Stimulated activated memory B cell treated with anti-CD40 and anti-IgM and Interleukin-4, amounts not matched to agents 10 μg/mL and 1 μg/mL and 100 μg/mL, for 72 hours (primary cell): Measurements from ENCODE around the gene RRAGD.

Source experiments
- ATAC-seq: fragments of 150-1000 bp; cut with Tn5 transposase; 2 replicates; pipeline ENCODE4 v1.10.0; 2021
- H3K27ac Mint-ChIP-seq: one replicate; pipeline ENCODE4 v1.8.0; 2022; ENCODE audit warnings: mild to moderate bottlenecking, mixed read lengths
- H3K27me3 Mint-ChIP-seq: one replicate; pipeline ENCODE4 v1.8.0; 2022; ENCODE audit warnings: mixed read lengths
- H3K36me3 Mint-ChIP-seq: one replicate; pipeline ENCODE4 v1.8.0; 2022; ENCODE audit warnings: mixed read lengths
- H3K4me1 Mint-ChIP-seq: one replicate; pipeline ENCODE4 v1.8.0; 2022; ENCODE audit warnings: mixed read lengths
- H3K4me3 Mint-ChIP-seq: one replicate; pipeline ENCODE4 v1.8.0; 2022; ENCODE audit warnings: mild to moderate bottlenecking, moderate library complexity, mixed read lengths
- H3K9me3 Mint-ChIP-seq: one replicate; pipeline ENCODE4 v1.8.0; 2022; ENCODE audit warnings: mixed read lengths

Gene RRAGD

DNA sequence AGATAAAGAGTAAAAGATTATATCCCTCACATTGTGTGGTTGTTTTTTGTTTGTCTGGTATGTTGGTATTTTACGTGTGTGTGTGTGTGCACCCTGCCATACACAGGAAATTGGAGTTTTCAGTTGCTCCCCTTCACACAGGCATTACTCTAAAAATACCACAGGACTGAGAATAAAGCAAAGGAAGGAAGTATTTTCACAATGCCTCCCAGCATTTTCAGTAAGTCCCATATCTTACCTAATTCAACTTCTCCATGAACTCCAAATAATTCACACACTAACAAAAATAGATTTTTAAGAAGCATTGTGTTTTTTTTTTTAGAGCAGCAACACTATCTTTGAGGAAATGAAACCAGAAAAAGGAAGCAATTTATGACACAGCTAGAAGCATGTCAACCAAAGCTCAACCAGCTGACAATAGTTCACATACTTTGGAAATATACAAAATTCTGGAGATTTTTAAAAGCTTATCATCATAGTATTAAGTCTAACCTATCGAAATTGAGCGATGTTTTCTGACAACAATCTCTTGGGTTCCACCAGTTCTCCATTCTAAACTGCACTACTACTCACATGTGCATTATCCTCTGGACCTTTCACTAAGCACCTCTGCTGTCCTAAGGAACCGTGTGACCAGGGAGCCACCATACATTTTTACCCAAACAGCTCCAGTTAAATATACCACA is 61.6 kb downstream of the RRAGD start:
- peaks cover 11% of the 10 kb centered on the region for H3K36me3 Mint-ChIP-seq
- no peaks in the 10 kb centered on the region for H3K27me3 Mint-ChIP-seq
- peaks cover 77% of the 10 kb centered on the region for H3K4me1 Mint-ChIP-seq
- ATAC-seq: peak; percentile 63
- H3K27ac Mint-ChIP-seq: peak overlapping the region; percentile 94
- peak overlapping the region; percentile 99 for H3K4me3 Mint-ChIP-seq
- no peaks in the 10 kb centered on the region for H3K9me3 Mint-ChIP-seq

DNA sequence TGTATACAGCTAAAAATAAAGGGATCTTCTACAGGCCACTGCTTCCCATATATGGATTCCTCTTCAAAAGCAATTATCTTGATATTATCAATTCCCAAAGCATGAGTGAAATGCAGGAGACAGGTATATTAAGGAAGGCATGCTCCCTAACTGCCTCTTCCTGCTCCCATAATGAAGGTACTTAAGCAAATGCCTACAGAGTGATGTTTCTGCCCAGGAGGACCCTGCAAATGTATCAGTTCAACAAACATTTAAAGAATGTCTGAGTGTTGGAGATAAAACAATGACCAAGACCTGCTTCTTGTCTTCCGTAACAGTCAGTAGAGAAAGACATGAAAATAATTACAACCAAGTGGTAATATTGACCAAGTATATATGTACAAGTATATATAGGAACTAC is 63.7 kb downstream of the RRAGD start:
- H3K36me3 Mint-ChIP-seq: peaks cover 11% of the 10 kb centered on the region
- peak overlapping the region; percentile 94 for H3K27ac Mint-ChIP-seq
- ATAC-seq: no peak
- no peak overlapping the region for H3K4me3 Mint-ChIP-seq
- H3K27me3 Mint-ChIP-seq: no peaks in the 10 kb centered on the region
- H3K9me3 Mint-ChIP-seq: no peaks in the 10 kb centered on the region
- H3K4me1 Mint-ChIP-seq: peaks cover 75% of the 10 kb centered on the region

DNA sequence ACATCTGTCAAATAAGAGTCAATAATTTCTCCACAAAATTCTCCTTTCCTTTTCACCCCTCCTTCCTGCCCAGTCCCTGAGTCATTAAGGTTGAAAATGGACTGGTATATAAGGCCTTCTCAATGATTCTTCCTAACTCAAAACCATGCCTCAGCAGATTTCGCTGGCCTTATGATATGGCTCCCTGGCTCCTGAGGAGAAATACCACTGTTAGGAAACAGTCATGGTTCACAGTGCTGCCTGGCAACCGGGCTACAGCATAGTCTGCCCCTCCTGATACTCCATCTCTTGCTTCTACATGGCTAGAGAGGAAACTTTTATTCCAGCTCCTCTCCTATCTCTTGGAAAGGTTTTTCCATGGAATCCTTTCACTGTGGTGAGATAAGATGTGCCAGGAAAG is 64.2 kb downstream of the RRAGD start:
- Mint-ChIP-seq H3K4me1 (peaks cover 72% of the 10 kb centered on the region), H3K4me3 (no peak overlapping the region), H3K9me3 (no peaks in the 10 kb centered on the region), H3K27me3 (no peaks in the 10 kb centered on the region), H3K36me3 (peaks cover 11% of the 10 kb centered on the region), H3K27ac (peak overlapping the region; percentile 94)
- ATAC-seq: no peak

DNA sequence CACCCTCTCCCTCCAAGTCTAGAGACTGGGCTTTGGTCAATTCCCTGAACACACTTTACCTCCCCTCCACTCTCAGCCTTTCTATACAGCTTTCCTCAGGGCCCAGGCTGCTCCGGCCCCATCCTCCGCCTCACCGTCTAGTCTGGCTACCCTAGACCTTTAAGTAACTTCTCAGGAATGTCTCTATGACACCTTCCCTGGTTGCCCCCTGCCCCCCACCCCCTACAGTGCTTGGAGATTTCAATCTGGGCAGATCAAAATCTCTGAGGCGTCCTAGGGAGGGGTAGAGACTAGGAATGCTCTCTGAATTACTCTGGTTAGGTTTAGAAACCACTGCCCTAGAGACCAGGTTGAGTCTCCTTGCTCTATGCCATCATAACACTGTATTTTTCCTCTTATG is 65.6 kb downstream of the RRAGD start:
- Mint-ChIP-seq H3K36me3 (peaks cover 16% of the 10 kb centered on the region), H3K27ac (peak overlapping the region; percentile 3), H3K9me3 (no peaks in the 10 kb centered on the region), H3K27me3 (no peaks in the 10 kb centered on the region), H3K4me3 (no peak overlapping the region), H3K4me1 (peaks cover 71% of the 10 kb centered on the region)
- ATAC-seq: no peak

DNA sequence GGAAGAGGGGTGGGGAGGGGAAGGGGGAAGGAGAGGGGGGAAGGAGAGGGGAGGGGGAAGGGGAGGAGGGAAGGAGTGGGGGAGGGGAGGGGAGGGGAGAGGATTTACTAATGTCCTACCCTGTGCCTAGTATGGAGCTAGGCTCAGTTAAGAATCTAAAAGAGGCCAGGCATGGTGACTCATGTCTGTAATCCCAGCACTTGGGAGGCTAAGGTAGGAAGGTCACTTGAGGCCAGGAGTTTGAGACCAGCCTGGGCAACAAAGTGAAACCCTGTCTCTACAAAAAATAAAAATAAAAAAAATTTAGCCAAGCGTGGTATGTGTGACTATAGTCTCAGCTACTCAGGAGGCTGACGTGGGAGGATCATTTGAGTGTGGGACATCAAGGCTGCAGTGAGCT is 72.5 kb downstream of the RRAGD start:
- no peak for ATAC-seq
- peak overlapping the region; percentile 70 for H3K27ac Mint-ChIP-seq
- peaks cover 35% of the 10 kb centered on the region for H3K36me3 Mint-ChIP-seq
- H3K4me1 Mint-ChIP-seq: peaks cover 21% of the 10 kb centered on the region
- no peak overlapping the region for H3K4me3 Mint-ChIP-seq
- no peaks in the 10 kb centered on the region for H3K9me3 Mint-ChIP-seq
- H3K27me3 Mint-ChIP-seq: no peaks in the 10 kb centered on the region

DNA sequence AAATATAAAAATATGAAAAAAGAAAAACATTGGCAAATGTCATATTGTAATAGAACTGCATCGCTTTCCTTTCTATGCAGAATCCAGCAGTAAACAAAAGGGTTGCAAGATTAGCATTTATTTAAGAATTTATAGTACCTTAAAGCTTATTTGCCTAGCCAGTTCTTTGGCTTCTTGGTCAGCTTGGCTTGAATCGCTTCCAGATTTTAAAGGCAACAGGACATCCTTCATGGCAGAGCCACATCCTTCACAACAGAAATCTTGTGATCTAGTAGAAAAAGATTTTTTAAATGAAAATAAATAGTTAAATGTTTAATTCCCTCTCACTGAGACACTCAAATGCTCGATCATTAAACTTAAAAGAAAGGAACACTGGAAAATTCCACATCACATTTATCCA is 76.9 kb downstream of the RRAGD start:
- Mint-ChIP-seq H3K9me3 (no peaks in the 10 kb centered on the region), H3K36me3 (peaks cover 46% of the 10 kb centered on the region), H3K27me3 (no peaks in the 10 kb centered on the region), H3K4me1 (peaks cover 11% of the 10 kb centered on the region), H3K27ac (no peak overlapping the region), H3K4me3 (no peak overlapping the region)
- ATAC-seq: no peak

DNA sequence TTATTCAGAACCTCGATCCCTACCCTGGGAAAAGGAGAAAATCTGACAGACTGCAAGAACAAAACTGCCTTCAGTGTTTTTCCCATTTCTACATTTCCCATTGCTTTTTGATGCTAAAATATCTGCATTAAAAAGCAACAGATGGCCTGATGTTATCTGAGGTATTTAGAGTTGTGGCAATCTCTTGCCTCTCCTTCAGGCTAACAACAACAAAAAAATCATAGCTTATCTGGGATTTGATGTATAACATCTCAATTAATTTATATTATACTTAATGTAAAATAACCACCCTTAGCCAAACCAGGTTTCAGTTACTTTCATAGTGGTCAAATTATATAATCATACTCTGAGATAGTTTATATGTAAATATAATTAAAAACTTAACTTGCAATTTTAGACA is 81.2 kb downstream of the RRAGD start:
- Mint-ChIP-seq H3K9me3 (no peaks in the 10 kb centered on the region), H3K4me1 (no peaks in the 10 kb centered on the region), H3K27me3 (no peaks in the 10 kb centered on the region), H3K4me3 (no peak overlapping the region), H3K36me3 (peaks cover 59% of the 10 kb centered on the region), H3K27ac (no peak overlapping the region)
- no peak for ATAC-seq

DNA sequence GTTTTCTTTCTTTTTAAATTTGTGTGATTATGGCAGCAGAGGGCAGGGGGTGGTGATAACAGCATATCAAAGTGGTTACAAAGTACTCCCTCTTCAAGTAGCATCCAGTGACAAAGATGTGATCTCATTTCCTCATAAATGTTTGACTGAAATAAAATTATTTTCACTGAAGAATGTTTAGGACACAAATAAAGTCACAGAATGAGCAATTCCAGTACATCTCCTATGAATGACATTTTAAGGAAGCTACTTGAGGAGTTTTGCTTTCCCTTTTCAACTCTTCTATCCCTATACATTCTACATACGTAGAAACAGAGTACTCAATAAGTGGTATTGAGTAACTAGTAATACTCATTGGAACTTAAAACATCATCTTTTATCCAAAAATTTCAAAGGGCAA is 83.1 kb downstream of the RRAGD start:
- no peak for ATAC-seq
- H3K27ac Mint-ChIP-seq: peak overlapping the region; percentile 57
- no peaks in the 10 kb centered on the region for H3K27me3 Mint-ChIP-seq
- peaks cover 61% of the 10 kb centered on the region for H3K36me3 Mint-ChIP-seq
- H3K4me3 Mint-ChIP-seq: no peak overlapping the region
- H3K9me3 Mint-ChIP-seq: no peaks in the 10 kb centered on the region
- no peaks in the 10 kb centered on the region for H3K4me1 Mint-ChIP-seq

DNA sequence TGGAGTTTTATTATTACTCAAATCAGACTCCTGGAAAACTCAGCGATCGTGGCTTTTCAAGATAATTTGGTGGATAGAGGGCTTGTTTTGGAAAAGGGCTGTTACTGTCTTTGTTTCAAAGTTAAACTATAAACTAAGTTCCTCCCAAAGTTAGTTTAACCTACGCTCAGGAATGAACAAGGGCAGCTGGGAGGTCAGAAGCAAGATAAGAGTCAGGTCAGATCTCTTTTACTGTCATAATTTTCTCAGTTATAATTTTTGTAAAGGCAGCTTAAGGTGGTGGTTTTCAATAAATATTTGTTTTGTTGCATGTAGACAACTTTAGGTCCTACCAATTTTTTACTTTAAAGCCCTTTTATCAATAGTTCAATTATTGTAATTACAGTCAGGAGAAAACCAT is 87.8 kb downstream of the RRAGD start:
- Mint-ChIP-seq H3K4me1 (peaks cover 38% of the 10 kb centered on the region), H3K27me3 (no peaks in the 10 kb centered on the region), H3K36me3 (peaks cover 68% of the 10 kb centered on the region), H3K9me3 (no peaks in the 10 kb centered on the region), H3K27ac (no peak overlapping the region), H3K4me3 (no peak overlapping the region)
- ATAC-seq: no peak

DNA sequence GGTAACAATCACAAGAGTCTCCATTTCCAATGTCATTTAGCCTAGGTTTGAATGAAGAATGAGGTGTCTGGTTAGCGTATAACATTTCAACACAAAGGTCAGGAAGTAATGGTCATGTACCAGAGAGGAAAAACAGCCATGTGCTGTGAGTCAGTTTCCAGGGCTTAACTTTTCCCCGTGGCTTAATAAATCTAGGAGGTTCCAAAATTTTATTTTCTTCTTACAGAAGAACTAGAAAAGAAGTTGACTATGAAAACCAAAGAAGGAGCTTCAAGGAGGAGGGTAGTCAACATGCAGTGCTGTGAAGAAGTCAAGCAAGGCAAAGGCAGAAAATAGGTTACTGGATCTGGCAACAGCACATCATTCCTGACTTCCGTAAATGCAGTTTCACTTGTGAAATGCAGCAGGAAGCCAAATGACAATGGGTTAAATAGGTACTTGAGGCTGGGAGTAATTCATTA is 88.5 kb downstream of the RRAGD start:
- H3K27me3 Mint-ChIP-seq: no peaks in the 10 kb centered on the region
- H3K4me3 Mint-ChIP-seq: no peak overlapping the region
- H3K27ac Mint-ChIP-seq: no peak overlapping the region
- peaks cover 65% of the 10 kb centered on the region for H3K36me3 Mint-ChIP-seq
- H3K9me3 Mint-ChIP-seq: no peaks in the 10 kb centered on the region
- no peak for ATAC-seq
- H3K4me1 Mint-ChIP-seq: peaks cover 41% of the 10 kb centered on the region

DNA sequence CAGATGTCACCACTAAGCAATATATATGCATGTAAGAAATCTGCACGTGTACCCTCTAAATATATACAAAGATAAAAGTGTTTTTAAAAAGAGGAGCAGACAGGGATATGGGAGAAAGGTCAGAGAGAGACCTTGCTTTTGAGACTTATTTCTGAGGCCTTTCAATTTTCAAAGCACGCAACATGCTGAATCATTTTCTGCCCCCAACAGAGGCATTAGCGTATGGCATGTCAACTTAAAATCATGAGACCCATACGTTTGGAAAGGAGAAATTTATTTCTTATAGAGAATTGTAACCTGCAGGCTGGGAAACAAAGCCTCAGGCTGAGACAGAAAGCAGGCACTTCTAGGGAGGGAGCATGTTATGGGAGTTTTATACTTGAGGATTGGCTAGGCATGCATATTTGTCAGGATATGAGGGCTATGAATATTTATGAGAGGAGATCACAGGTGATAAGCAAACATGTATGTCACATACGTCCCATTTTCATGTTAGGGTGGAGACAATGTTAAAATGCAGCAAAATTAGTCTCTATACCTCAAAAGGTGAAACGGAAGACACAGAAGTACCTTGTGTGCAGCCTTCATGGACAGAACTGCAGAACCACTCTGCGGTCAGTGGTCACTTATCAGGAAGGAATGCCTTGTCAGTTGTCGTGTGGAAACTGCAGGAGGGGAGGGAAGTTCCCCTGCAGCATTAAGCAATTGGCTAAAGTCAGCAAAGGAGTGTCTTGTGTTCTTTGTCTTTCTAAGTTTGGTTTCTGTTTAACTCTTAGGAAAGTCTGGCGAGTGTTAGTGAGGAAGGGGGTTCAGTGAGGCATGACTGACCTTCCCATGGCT is 90.7 kb downstream of the RRAGD start:
- H3K9me3 Mint-ChIP-seq: no peaks in the 10 kb centered on the region
- H3K27ac Mint-ChIP-seq: peak overlapping the region; percentile 48
- ATAC-seq: no peak
- H3K4me3 Mint-ChIP-seq: no peak overlapping the region
- H3K36me3 Mint-ChIP-seq: peaks cover 68% of the 10 kb centered on the region
- no peaks in the 10 kb centered on the region for H3K27me3 Mint-ChIP-seq
- H3K4me1 Mint-ChIP-seq: peaks cover 54% of the 10 kb centered on the region

DNA sequence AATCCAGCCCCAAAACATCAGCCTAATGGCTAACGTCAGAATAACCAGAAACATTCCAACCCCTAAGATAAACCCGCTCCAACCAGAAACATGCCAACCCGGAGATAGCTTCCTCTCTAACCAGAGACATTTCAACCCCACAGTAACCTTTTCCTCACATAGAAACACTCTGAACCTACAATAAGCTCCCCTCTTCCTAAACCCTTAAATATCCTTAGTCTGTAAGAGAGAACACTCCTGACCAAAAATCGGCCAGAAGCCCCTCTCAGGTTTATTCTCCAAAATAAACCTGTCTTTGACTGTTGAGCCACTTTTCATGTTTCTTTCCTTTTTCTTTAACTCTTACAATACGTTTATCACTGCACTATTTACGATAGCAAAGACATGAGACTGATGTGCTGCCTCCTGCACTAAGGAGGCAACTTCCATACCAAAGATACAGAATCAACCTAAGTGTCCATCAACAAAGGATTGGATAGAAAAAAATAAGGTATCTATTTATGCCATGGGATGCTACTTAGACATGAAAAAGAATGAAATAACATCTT is 92.0 kb downstream of the RRAGD start:
- Mint-ChIP-seq H3K27ac (no peak overlapping the region), H3K27me3 (no peaks in the 10 kb centered on the region), H3K4me3 (no peak overlapping the region), H3K9me3 (no peaks in the 10 kb centered on the region), H3K4me1 (peaks cover 54% of the 10 kb centered on the region), H3K36me3 (peaks cover 75% of the 10 kb centered on the region)
- no peak for ATAC-seq

DNA sequence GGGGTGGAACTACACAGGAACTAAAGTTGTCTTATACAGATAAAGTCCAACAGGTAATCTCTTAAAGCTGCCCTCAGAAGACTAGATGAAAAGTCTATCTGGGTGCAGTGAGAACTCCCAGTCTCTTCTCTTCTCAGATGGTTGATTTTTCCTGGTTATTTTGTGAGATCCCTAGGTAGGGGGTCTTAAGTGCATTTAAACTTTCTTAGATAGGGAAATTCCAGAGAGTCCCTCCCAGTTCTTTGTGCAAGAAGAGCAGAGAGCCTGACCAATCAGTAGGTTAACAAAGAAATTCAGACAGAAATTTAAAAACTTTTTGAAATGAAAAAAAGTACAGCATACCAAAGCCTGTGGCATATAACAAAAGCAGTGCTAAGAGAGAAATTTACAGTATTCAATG is 95.0 kb downstream of the RRAGD start:
- H3K4me1 Mint-ChIP-seq: peaks cover 40% of the 10 kb centered on the region
- no peak for ATAC-seq
- H3K9me3 Mint-ChIP-seq: no peaks in the 10 kb centered on the region
- H3K36me3 Mint-ChIP-seq: peaks cover 62% of the 10 kb centered on the region
- peak overlapping the region; percentile 6 for H3K27ac Mint-ChIP-seq
- no peak overlapping the region for H3K4me3 Mint-ChIP-seq
- H3K27me3 Mint-ChIP-seq: no peaks in the 10 kb centered on the region

DNA sequence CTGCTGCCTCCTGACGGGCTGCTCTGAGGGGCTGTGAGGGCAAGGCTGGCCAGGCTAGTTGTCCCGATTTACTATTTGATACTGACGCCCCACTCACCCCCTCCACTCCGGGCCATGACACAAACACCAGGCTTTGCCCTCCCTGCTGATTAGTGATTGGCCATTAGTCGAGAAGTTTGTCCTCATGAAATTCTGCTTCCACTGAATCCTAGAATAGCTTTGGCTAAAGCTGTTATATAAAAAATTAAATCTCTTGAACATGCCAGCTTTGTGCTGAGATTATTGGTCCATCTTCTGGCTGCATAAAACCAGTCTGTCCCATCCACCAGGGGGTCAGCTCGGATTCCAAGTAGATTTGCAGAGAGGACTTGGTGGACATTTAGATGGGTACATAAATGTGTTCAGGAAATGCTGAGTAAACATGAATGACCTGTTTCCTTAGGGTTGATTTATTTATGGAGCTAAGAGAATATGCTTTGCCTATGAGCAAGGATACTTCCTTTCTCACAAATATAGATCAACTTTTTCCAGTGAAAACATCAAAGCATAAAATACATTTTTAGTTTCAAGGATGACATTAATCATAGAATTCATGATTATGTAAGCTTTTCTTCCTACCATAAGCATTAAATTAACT is 96.7 kb downstream of the RRAGD start, which contains the start of gene GABRR2:
TSS of gene GABRR2 (minus strand) at position 51 of the 637 bp plus-strand sequence. CDS start 134 bp downstream, outside the sequence.
- H3K27ac Mint-ChIP-seq: no peak within 1 kb of the TSS
- no peaks in the 10 kb centered on the region for H3K9me3 Mint-ChIP-seq

DNA sequence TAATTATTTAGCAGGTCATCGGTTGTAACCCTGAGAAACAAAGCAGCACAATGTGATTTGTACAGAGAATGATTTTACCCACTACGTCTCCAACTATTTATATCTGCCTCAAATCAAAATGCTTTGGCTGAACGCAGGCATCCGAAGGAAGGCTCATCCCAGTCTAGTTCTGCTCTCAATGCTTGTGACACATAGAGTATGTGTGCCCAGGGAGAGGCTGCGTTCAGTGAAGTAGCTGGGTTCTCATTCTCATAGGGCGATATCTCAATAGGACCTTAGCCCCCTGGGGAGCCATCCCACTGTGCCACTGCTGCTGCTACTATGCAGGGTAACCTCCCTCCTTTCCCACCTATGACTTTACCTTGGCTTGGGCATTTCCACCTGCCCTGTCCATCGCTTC is 97.4 kb downstream of the RRAGD start:
- peaks cover 43% of the 10 kb centered on the region for H3K36me3 Mint-ChIP-seq
- no peak overlapping the region for H3K27ac Mint-ChIP-seq
- no peak for ATAC-seq
- H3K4me3 Mint-ChIP-seq: no peak overlapping the region
- H3K27me3 Mint-ChIP-seq: no peaks in the 10 kb centered on the region
- H3K4me1 Mint-ChIP-seq: peaks cover 35% of the 10 kb centered on the region
- no peaks in the 10 kb centered on the region for H3K9me3 Mint-ChIP-seq

More for the DNA sequence above, 96.7 kb downstream of the RRAGD start, which contains the start of gene GABRR2:
- H3K36me3 Mint-ChIP-seq: peaks cover 50% of the 10 kb centered on the region
- ATAC-seq: no peak
- no peak within 1 kb of the TSS for H3K4me3 Mint-ChIP-seq
- H3K4me1 Mint-ChIP-seq: peaks cover 41% of the 10 kb centered on the region
- no peaks in the 10 kb centered on the region for H3K27me3 Mint-ChIP-seq
